ENCODE data around the gene FBXO42. TPM values are rescaled to one million over a fixed set of nuclear protein-coding genes. Genes with fewer than 3 reads are reported as not detected.

The FBXO42 gene
- total and polyA plus RNA-seq, 2 of the 13 experiments (the other 11 are each of a cell fraction or from before 2014, with no cell fraction given), result 7.6 to 17.5 TPM

- H3K79me2 ChIP-seq (ENCODE audit: insufficient read depth, low read length), result no peaks in the 10 kb centered on the region
- H2AFZ ChIP-seq (ENCODE audit: low read length), result peak overlapping the region; percentile 34
- FAIRE-seq, result no peak
- no peak overlapping the region for H3K27ac ChIP-seq (ENCODE audit: extremely low read length, insufficient read depth, low read length)
- H3K4me2 ChIP-seq (ENCODE audit: low read depth, low read length), result peak overlapping the region; percentile 71
- in situ Hi-C loops (cut with HindIII; ENCODE audit: extremely low pct_ligation_motif_present, low pct_unique_long_range_greater_than_20kb), result no loop called here
- no peaks in the 10 kb centered on the region for H3K36me3 ChIP-seq (replicated peaks in 1 of 2; ENCODE audit: control insufficient read depth in 1 of 2, insufficient read depth in 2 of 2, low read length in 2 of 2)
- ATAC-seq, result 0 out of 3 replicates have a peak, but pooled peaks have one; percentile 12
- H3K9ac ChIP-seq (ENCODE audit: insufficient read depth, low read depth, low read length), result peak overlapping the region; percentile 46; the same call in 1 of the 2 replicates
- TF ChIP-seq IRF2 (CRISPR knock-in tag; IDR thresholded peaks at IDR 0.05), result peak; percentile 77; the same call in 1 of the 2 replicates
- TF ChIP-seq MIXL1 (CRISPR knock-in tag; IDR thresholded peaks at IDR 0.05), result no peak
- TF ChIP-seq ZNF75D (CRISPR knock-in tag; IDR thresholded peaks at IDR 0.05; ENCODE audit: borderline replicate concordance), result no peak
- TF ChIP-seq CTCF (CRISPR knock-in tag; IDR thresholded peaks at IDR 0.05), result peak; percentile 56
- TF ChIP-seq STAG1 (CRISPR knock-in tag; IDR thresholded peaks at IDR 0.05), result peak; percentile 23; the same call in 1 of the 2 replicates
- ChIA-PET POLR2A (interaction anchor here (1.4 kb wide), 1 partner anchor 13 kb away, joined by 7 read pairs; no protein-coding TSS in a partner anchor), CTCF (ENCODE audit: low intra/inter-chr PET ratio, low total read pairs) (interaction anchor here (1.7 kb wide), 1 partner anchor 24 kb away, joined by 7 read pairs; no protein-coding TSS in a partner anchor)
- 0 out of 5 replicates have a peak, but pooled peaks cover 0 to 4% of the 10 kb centered on the region in 2 experiments for H3K27me3 ChIP-seq (ENCODE audit: control insufficient read depth in 1 of 2, insufficient read depth in 2 of 2, low read length in 2 of 2)
- peak overlapping the region; percentile 42 to 59 (median 58) for H3K4me3 ChIP-seq (replicated peaks in 1 of 3; ENCODE audit: insufficient read depth in 1 of 3, low read depth in 2 of 3, low read length in 3 of 3)
- WGBS (ENCODE audit: low lambda C conversion rate), result 35% methylated on average over 4 of the region's 4 CpGs
- H3K9me3 ChIP-seq (ENCODE audit: low read length), result no peaks in the 10 kb centered on the region
- intact Hi-C loops (cut with micrococcal nuclease; ENCODE audit: unreplicated experiment), result loop anchor here (1.0 kb wide), 1 partner anchor 16 kb away; no protein-coding TSS in a partner anchor
- no TSS peak for BruUV-seq (replicated peaks)
- DNase-seq (ENCODE audit: low spot score), result no peak
- H3K4me1 ChIP-seq (ENCODE audit: insufficient read depth, low read length), result peaks cover 23% of the 10 kb centered on the region
- no peaks in the 10 kb centered on the region for H4K20me1 ChIP-seq (ENCODE audit: insufficient read depth, low read length)
Measured at GRCh38 chr1:16219968-16220500, 132.2 kb downstream of the FBXO42 start.

GRCh38 chr1:16218674-16219071 is 133.6 kb downstream of the FBXO42 start:
- intact Hi-C loops (cut with micrococcal nuclease; ENCODE audit: unreplicated experiment), result no loop called here
- Histone ChIP-seq H4K20me1 (ENCODE audit: insufficient read depth, low read length) (no peaks in the 10 kb centered on the region), H3K27me3 (ENCODE audit: control insufficient read depth in 1 of 2, insufficient read depth in 2 of 2, low read length in 2 of 2) (0 out of 5 replicates have a peak, but pooled peaks cover 0 to 4% of the 10 kb centered on the region in 2 experiments), H3K9me3 (ENCODE audit: low read length) (no peaks in the 10 kb centered on the region), H3K36me3 (replicated peaks in 1 of 2; ENCODE audit: control insufficient read depth in 1 of 2, insufficient read depth in 2 of 2, low read length in 2 of 2) (no peaks in the 10 kb centered on the region), H3K79me2 (ENCODE audit: insufficient read depth, low read length) (no peaks in the 10 kb centered on the region), H2AFZ (ENCODE audit: low read length) (no peak overlapping the region), H3K4me2 (ENCODE audit: low read depth, low read length) (no peak overlapping the region), H3K4me3 (replicated peaks in 1 of 3; ENCODE audit: insufficient read depth in 1 of 3, low read depth in 2 of 3, low read length in 3 of 3) (no peak overlapping the region), H3K9ac (ENCODE audit: insufficient read depth, low read depth, low read length) (no peak overlapping the region), H3K4me1 (ENCODE audit: insufficient read depth, low read length) (peaks cover 23% of the 10 kb centered on the region), H3K27ac (ENCODE audit: extremely low read length, insufficient read depth, low read length) (no peak overlapping the region)
- FAIRE-seq (no peak), ATAC-seq (no peak), DNase-seq (ENCODE audit: low spot score) (no peak)
- WGBS (ENCODE audit: low lambda C conversion rate), result 55% methylated on average over 6 of the region's 6 CpGs
- in situ Hi-C loops (cut with HindIII; ENCODE audit: extremely low pct_ligation_motif_present, low pct_unique_long_range_greater_than_20kb), result no loop called here
- ChIA-PET CTCF (ENCODE audit: low intra/inter-chr PET ratio, low total read pairs) (no interaction called here), POLR2A (no interaction called here)
- BruUV-seq (replicated peaks), result no TSS peak
- no peak for TF ChIP-seq KMT2A (CRISPR knock-in tag; IDR thresholded peaks at IDR 0.05)
- peak; percentile 66 for TF ChIP-seq ZNF629 (CRISPR knock-in tag; conservative IDR thresholded peaks at IDR 0.05)
